Kidney capillary endothelial cell (primary cell): ENCODE data around the gene IFITM2.
"Not testable (repeated sequence)": the region's sequence is repeated elsewhere in the genome, so short reads cannot be mapped to it uniquely, and the experiment has no call there.

Source experiments
- DNase-seq: peaks from one replicate; pipeline ENCODE4 v3.0.0-alpha.2; 2018; ENCODE audit warnings: low spot score

Gene IFITM2

GRCh38 chr11:325796-326591, 18.4 kb downstream of the IFITM2 start:
- no peak for DNase-seq

GRCh38 chr11:326592-326841, 18.9 kb downstream of the IFITM2 start:
- no peak for DNase-seq

DNA sequence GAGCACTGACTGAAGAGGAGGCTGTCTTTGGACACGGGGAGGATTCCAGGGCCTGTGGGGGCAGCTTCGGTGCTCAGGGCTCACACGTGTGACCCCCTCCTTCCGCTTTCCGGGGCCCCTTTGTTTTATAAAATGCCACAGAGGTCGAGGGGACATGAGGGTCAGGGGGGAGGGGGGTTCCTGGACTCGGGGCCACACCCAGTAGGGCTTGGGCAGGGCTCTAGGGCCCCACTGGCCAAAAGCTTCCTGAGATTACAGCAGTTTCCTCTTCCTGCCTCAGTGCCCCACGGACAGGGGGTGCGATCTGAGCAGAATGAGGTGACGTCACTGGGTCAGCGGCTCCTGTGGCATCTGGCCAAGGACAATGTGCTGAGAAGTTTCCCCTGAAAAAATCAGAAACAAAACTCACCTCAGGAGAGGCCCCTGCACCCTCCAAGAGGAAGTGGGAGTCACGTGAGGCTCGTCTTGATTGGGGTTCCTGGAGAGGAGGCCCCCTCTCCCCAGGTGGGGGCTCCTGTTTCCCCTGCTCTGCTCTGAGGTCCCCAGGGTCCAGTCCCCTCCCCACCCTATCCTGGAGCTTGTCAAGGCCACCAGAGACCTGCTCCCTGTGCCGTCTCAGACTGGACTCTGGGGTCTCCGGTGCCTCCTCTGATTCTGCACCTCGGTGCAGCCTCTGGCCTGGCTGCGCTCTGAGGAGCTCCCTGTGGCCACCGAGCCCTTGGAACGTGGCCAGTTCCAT, 19.4 kb downstream of the IFITM2 start:
- DNase-seq, result peak; percentile 56

- no peak for DNase-seq
Measured at GRCh38 chr11:327581-327923, 19.9 kb downstream of the IFITM2 start.

DNA sequence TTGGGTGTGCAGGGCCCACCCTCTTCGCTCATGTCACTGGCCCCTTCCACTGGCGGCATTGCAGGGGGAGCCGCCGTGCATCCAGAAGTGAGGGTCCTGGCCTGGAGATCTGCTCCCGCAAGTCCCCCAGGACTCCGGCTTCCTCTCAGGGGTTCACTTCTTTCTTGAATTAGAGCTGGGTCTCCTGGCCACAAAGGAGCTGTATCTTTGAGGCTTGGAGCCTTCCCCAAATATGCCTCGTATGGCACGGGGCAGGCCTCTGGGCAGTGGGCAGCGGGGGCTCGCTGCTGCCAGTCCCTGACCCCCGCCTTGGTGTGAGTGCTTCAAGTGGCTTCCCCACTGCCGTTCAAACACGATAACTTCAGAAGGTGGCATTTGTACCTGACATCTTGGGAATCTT, 20.4 kb downstream of the IFITM2 start:
- no peak for DNase-seq

DNA sequence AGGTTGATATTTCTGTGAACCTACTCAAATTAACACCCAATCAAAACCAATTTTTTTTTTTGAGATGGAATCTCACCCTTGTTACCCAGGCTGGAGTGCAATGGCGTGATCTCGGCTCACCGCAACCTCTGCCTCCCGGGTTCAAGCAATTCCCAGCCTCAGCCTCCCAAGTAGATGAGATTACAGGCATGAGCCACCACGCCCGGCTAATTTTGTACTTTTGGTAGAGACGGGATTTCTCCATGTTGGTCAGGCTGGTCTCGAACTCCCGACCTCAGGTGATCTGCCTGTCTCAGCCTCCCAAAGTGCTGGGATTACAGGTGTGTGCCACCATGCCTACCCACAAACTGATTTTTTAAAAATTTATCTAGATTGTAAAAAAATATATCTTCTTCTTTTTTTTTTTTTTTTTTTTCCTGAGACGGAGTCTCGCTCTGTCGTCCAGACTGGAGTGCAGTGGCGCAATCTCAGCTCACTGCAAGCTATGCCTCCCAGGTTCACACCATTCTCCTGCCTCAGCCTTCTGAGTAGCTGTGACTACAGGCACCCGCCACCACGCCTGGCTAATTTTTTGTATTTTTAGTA, 21.0 kb downstream of the IFITM2 start:
- not testable (repeated sequence) for DNase-seq

DNA sequence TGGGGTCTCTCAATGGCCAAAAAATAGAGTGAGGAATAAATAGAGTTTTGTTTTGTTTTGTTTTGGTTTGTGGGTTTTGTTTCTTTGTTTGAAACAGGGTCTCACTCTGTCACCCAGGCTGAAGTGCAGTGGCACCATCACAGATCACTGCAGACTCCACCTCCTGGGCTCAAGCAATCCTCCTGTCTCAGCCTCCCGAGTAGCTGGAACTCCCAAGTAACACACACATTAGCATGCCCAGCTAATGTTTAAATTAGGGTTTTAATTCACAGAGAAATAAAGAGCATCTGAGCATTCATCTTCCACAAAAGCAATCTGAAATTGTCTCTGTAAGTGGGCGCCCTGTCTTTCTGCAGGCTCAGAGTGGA, 22.3 kb downstream of the IFITM2 start:
- DNase-seq, result no peak

DNA sequence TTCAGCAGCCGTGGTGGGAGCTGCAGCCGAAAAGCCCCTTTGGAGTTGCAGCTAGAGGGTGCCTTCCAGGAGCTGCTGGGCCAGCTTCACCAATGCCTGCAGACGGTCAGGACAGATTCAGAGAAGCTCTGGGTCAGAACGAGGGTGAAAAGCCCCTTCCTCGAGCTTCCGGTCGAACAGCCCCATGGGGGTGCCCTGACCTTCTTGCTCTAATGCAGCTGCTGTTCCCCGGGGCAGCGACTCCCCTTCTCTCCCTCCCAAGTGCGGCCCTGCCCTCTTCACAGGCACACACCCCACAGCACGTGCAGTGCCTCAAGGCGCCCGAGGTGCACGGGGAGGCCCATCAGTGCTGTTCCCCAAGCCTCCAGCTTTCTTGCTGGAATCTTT, 22.7 kb downstream of the IFITM2 start:
- no peak for DNase-seq

DNA sequence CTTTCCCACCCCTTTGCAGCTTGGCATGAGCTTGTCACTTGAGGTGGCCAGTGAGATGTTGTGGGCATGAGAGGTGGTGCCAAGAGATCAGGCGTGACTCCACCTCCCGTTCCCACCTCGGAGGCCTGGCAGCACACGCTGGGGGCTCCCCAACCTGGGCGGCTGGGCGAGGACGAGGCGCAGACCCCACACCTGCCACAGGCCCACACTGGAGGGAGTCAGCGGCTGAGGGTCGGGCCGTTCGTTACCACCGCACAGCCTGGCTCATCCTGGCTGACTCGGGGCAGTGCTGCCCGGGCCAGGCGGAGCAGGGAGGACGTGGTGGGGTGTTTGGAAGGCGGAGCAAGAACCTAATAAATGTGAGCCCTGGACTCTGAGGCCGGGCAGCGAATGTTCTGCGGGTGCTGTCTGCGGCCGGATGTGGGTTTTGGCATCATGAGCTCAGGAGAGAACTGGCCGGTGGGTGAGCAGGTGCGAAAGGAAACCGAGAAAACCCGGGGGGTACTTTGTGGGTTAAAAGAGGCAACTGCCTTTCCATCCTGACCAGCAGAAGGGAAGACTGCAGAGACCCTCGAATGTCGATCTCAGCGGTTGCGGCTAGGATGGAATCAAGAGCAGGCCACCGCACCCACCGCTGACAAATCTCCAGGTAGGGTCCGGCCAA, 23.2 kb downstream of the IFITM2 start:
- no peak for DNase-seq

DNA sequence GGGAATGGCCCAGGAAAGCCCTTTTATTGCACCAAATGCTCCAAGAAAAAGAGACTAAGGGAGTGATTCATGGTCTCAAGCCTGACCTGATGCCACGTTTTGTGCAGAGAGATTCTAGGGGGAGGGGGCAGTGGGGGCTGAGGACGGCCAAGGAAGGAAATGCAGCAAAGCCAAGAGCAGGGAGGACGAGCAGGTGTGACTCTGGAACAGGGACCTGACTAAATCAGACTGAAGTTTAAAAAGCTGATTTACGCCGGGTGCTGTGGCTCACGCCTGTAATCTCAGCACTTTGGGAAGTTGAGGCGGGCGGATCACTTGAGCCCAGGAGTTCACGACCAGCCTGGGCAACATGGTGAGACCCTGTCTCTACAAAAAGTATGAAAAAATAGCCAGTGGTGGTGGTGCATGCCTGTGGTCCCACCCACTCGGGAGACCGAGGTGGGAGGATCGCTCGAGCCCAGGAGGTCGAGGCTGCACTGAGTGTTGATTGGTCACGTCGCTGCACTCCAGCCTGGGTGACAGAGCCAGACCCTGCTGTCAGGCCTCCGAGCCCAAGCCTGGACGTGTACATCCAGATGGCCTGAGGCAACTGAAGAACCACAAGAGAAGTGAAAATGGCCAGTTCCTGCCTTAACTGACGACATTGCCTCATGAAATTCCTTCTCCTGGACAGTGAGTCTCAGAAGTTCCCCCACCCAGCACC, 23.9 kb downstream of the IFITM2 start:
- no peak for DNase-seq

GRCh38 chr11:332651-333480, 25.2 kb downstream of the IFITM2 start:
- no peak for DNase-seq

DNA sequence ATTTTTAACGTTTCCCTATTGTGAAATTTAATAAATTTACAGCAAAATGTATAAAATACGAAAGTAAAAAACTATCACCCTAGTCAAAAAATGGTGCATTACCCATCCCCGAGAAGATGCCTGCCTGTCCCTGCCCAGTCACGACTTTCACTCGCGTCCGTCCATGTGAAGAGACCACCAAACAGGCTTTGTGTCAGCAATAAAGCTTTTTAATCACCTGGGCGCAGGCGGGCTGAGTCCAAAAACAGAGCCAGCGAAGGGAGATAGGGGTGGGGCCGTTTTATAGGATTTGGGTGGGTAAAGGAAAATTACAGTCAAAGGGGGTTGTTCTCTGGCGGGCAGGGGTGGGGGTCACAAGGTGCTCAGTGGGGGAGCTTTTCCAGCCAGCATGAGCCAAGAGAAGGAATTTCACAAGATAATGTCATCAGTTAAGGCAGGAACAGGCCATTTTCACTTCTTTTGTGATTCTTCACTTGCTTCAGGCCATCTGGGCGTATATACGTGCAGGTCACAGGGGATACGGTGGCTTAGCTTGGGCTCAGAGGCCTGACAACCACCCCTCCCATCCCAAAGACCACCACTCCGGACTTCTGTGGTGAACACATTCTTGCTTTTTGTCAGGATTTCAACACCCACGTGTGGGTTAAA, 26.1 kb downstream of the IFITM2 start:
- not testable (repeated sequence) for DNase-seq

GRCh38 chr11:334264-334994, 26.8 kb downstream of the IFITM2 start:
- DNase-seq, result no peak

- no peak for DNase-seq
Measured at GRCh38 chr11:335779-336658, 28.4 kb downstream of the IFITM2 start.

DNA sequence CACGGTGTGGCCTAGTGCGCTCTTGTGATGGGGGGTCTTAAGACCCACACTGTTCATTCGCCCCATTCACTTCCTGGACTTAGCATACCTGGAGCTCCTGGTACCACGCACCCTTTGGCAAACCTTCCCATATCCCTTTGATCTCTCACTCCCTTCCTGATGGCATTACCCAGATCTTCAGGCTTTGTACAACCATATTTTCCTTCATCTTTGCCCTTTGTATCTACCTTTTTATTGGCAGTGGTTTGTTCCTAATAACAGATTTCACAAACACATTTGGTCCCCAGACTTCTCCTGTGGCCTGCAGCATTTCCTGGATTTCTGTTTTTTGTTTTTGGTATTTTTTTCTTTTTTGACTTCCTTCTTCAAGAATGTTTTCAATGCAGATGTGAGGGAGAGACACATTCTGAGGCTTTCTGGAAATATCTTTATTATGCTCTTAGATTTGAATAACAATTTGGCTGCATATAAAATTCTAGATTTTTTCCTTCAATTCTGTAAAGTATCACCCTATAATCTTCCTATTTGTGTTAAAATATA, 29.1 kb downstream of the IFITM2 start:
- no peak for DNase-seq

- no peak for DNase-seq
Measured at GRCh38 chr11:337711-338110, 30.1 kb downstream of the IFITM2 start.

DNA sequence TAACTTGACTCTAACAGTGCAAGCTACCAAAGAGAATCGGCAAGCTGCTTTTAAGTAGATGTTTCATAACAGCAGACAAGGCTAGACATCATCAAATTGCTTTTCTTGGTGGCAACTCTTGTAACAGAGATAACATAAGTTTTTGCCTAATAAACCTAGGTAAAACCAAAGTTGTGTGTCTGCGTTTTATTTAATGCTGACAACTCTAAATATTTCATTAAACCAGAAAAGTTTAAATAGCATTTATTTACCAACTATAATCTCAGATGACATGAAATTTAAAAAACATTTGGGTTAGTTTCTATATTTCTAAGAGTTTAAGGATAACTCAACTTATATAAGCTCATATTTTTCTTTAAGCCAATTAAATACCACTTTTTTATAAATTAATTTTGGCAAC, 32.3 kb downstream of the IFITM2 start:
- no peak for DNase-seq

GRCh38 chr11:340539-341512, 33.2 kb downstream of the IFITM2 start:
- no peak for DNase-seq
